MV-4-11 (cell line): ENCODE measurements around the gene SOWAHB.
"Not testable (repeated sequence)": the region's sequence is repeated elsewhere in the genome, so short reads cannot be mapped to it uniquely, and the experiment has no call there.

Experiments used
- DNase-seq: peaks from one replicate; lab custom pipeline; 2025; lab: John Stamatoyannopoulos, UW

SOWAHB gene

GRCh38 chr4:76894537-76895255, 3.2 kb downstream of the SOWAHB start:
- no peak for DNase-seq

DNA sequence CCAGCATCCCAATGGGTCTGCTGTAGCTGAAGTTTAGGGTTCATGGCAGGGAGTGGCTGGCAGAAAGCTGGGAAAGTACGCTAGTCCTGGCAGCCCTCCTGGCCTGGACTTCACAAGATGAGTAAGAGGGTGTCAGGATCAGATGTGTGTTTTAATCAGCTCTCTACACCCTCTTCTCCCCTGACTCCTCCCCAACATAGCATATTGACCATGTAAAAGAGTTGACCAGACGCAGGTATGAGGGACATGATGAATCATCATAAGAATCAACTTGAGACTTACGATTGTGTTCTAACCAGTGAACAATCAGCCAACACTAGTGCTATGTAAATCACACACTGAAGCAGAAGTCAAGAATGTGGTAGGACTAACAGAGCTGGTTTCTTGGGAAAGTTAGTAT, 5.3 kb downstream of the SOWAHB start:
- DNase-seq = no peak

DNA sequence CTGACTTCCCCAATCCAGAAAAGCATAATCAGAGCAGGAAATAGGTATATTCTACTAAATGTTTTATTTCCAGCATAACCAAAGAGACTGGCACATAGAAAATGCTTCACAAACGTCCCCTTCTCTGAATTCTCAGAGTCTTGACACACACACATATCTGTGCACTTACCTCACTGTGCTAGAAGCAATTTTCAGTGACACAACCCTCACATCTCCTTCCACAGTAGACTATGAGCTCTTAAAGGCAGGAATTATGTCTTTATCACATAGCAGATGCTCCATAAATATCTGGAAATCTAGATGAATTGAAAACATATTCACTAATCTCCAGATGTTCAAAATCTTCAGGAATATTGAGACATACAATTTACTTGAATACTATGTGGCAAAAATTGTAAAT, 5.9 kb downstream of the SOWAHB start:
- DNase-seq = no peak

- DNase-seq = no peak
Measured at GRCh38 chr4:76886848-76887441, 11.0 kb downstream of the SOWAHB start.

GRCh38 chr4:76886214-76886613, 11.7 kb downstream of the SOWAHB start:
- no peak for DNase-seq

GRCh38 chr4:76883147-76883546, 14.8 kb downstream of the SOWAHB start:
- no peak for DNase-seq

DNA sequence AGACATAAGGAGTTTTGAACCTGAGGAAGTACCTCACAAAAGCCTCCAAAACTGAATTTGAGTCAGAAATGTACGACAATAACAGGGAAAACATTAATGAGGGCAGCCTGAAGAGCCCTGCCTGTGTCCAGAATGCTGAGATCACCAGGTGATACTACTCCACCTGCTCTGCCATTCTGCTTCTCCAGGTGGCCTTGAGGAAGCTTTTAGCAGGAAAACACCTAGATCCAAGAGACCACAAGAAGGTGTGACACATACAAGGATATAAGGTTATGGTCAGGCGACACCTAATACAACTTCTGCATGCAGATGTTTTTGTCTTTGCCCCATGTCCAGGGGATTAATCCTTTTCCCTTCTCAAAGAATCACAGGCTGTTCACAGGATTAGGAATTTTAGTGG, 15.3 kb downstream of the SOWAHB start:
- DNase-seq = no peak

- DNase-seq = no peak
Measured at GRCh38 chr4:76881375-76881774, 16.6 kb downstream of the SOWAHB start.

DNA sequence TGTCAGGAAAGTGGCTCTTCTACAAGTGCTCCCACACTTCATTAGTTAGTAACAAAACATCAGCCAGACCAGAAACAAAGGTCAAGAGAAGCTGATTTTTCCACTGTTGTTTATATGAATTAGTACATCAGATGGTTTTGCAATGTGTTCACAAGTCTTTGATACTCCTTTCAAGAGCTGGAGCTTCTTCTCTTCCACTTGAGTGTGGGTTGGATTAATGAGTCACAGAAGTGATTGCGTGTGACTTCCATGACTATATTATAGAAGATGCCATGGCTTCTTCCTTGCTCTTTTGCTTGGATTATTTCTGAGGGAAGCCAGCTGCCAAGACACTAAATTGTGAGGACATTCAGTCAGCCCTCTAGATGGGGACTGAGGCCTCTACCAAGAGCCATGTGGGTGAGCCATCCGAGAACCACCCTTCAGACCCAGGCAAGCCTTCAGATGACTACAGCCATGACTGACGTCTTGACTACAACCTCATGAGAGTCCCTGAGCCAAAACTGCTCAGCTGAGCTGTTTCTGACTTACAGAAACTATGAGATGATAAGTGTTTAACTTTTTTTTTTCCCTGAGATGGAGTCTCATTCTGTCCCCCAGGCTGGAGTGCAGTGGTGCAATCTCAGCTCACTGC, 18.1 kb downstream of the SOWAHB start:
- DNase-seq = no peak

- DNase-seq = not testable (repeated sequence)
Measured at GRCh38 chr4:76878641-76879165, 19.2 kb downstream of the SOWAHB start.

GRCh38 chr4:76874176-76874575, 23.8 kb downstream of the SOWAHB start:
- no peak for DNase-seq

DNA sequence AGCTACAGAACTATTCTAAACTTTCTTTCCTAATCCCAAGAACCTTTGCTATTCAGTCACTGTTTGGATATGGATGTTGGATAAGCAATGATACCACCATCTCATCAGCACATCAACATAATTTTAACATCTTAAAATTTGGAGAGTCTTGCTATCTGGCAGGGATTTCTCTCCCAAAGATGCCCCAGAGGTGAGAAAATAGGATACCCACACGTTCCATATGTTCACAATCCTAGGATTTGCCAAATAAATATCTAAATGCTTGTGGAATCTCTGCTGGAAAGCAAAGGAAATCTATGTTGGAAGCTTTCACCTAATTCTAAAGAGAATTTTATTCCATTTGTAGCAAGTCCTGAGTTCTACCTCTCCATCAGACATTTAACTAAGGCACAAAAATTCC, 24.4 kb downstream of the SOWAHB start:
- no peak for DNase-seq

DNA sequence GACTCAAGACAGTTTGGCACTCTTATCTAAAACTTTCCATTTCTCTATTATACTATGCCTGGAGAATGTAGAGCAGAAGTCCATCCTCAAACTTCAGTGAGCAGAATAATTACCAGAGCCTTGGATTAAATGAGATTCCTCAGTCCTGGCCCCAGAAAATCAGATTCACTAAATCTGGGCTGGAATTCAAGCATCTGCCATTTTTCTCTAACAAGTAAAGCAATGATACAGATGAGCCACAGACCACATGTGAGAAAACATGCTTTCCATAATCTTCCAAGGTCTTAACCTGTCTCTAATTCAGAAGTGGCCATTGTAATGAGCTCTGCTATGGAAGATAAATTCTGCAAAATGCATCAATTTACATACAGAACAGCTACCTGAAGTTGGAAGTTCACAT, 25.4 kb downstream of the SOWAHB start:
- no peak for DNase-seq

DNA sequence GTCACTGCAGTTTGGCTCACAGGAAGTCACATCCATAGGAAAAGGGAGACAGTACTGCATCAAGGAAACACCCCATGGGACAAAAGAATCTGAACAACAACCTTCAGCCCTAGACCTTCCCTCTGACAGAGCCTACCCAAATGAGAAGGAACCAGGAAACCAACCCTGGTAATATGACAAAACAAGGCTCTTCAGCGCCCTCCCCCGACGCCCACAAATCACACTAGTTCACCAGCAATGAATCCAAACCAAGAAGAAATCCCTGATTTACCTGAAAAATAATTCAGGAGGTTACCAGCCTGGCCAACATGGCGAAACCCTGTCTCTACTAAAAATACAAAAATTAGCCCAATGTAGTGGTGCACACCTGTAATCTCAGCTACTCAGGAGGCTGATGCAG, 29.2 kb downstream of the SOWAHB start:
- not testable (repeated sequence) for DNase-seq

DNA sequence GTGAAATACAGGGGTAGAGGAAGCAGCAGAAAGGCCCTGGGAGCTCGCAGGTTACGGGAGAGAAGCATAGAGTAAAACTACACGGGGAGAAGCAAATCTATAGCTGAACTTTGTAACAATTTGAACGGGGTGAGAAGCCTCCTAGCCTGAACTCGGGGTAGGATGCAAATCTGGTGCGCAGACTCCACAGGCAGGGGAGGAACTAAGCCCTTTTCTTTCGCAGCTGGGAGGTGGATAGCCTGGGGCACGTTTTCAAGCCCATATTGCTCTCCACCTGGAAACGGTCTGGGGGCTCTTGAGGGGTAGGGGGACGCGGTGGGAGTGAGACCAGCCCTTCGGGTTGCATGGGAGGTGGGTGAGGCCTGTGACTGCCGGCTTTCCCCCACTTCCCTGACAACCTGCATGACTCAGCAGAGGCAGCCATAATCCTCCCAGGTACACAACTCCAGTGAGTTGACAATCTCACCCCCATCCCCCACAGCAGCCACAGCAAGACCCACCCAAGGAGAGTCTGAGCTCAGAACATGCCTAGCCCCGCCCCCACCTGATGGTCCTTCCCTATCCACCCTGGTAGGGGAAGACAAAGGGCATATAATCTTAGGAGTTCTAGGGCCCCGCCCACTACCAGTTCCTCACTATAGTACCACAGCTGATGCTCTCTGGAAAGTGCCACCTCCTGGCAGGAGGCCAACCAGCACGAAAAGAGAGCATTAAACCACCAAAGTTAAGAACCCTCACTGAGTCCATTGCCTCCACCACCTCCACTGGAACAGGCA, 29.9 kb downstream of the SOWAHB start:
- DNase-seq = peak; percentile 25

GRCh38 chr4:76867377-76867776, 30.6 kb downstream of the SOWAHB start:
- DNase-seq = no peak

- DNase-seq = no peak
Measured at GRCh38 chr4:76866641-76867040, 31.3 kb downstream of the SOWAHB start.

DNA sequence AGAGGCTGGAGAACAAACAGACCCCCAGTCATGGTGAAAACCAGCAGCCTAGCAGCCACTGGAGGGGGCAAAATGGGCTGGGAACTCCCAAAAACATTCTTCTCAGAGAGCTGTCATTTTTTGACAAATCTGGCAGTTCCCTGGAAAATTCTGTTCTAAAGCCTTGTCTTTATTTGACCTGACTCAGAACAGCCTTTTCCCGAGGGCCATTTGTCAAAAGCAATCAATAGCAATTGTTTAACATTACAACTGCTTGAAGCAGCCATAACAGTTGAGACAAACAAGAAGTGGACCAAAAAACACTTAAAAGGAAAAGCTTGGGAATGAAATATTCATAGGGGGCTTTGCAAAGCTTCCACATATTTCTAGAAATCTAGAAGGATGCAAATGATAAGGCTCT, 39.6 kb downstream of the SOWAHB start:
- no peak for DNase-seq

GRCh38 chr4:76857074-76857409, 40.9 kb downstream of the SOWAHB start:
- DNase-seq = no peak

DNA sequence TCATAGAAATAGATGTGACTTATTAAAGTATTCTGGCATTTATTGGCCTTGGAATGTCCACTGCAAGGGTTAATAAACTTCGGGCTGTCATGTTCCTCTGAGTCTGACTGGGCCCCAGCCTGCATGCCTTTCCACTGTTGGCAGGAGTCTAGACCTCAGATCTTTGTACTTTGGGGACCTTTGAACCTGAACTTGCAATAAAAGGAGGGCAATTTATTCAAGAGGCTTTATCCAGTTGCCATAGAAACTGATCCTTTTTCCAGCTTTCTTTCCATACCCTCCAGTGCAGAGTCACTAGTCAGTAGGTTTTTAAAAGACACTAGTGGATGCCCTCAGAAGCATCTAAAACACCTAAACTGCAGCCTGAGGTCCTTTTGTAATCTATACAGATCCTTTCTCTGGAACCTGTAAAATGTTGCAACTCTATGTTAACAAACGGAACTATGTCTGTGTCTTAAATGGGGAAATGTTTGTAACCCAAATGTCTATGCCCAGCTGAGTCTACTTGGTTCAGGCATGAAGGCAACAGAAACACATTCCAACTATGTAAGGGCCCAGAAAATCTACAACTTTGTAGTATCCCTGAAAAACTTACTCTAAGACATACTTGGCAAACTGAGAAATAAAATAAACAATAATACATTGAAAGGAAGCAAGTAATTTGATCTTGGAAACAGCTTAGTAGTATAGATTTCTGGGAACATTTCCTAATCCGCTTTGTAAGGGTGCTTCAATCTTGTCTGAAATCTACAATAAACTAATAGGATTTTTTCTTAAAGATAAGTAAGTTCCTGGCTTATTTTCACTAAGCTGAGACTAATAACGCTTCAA, 41.5 kb downstream of the SOWAHB start:
- peak; percentile 66 for DNase-seq

DNA sequence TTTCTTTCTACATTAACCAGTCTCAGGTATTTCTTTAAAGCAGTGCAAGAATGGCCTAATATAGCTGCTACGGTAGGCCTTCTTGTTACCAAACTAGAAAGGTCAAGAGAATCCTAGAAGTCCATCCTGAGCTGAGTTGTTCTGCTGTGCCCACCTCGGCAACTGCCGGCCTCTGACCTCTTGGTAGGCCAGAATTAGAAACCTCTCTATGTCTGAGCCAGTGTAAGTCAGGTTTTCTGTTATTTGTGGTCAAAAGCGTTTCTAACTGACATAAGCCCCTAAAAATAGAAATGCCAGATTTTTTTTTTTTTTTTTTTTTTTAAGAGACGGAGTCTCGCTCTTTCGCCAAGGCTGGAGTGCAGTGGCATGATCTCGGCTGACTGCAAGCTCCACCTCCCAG, 43.1 kb downstream of the SOWAHB start:
- DNase-seq = peak; percentile 89

GRCh38 chr4:76851375-76851774, 46.6 kb downstream of the SOWAHB start:
- peak; percentile 27 for DNase-seq
